DOHH2 (cell line): ENCODE measurements around the gene TNFAIP8L1.

Experiments used
- H3F3A ChIP-seq: fragments of 200-600 bp; sonication (generic), shearing (Covaris generic); 2 replicates; pipeline ENCODE4 v1.6.0; 2016; ENCODE audit warnings: antibody characterized with exemption, mild to moderate bottlenecking; ENCODE audit not compliant: control insufficient read depth, insufficient read depth
- H3K27ac ChIP-seq: fragments of 200-600 bp; sonication (generic); 2 replicates; pipeline ENCODE4 v1.5.1; 2014; ENCODE audit warnings: low read depth, mild to moderate bottlenecking, low read length, moderate library complexity
- H3K27me3 ChIP-seq: fragments of 200-600 bp; sonication (generic); 2 replicates; pipeline ENCODE4 v1.6.1; 2014; ENCODE audit warnings: mild to moderate bottlenecking, low read length, mixed read lengths; ENCODE audit not compliant: control insufficient read depth
- H3K36me3 ChIP-seq: fragments of 200-600 bp; sonication (generic); 2 replicates; pipeline ENCODE4 v1.6.1; 2014; ENCODE audit warnings: mild to moderate bottlenecking, low read length, moderate library complexity, mixed read lengths; ENCODE audit not compliant: control insufficient read depth
- H3K4me1 ChIP-seq: fragments of 200-600 bp; sonication (generic); 2 replicates; pipeline ENCODE4 v1.6.1; 2014; ENCODE audit warnings: mild to moderate bottlenecking, low read length, mixed read lengths; ENCODE audit not compliant: control insufficient read depth
- H3K4me2 ChIP-seq: fragments of 200-600 bp; sonication (generic); 2 replicates; pipeline ENCODE4 v1.6.0; 2014; ENCODE audit warnings: mild to moderate bottlenecking, low read length, moderate library complexity
- H3K4me3 ChIP-seq: fragments of 200-600 bp; sonication (generic); 2 replicates; pipeline ENCODE4 v1.5.1; 2014; ENCODE audit warnings: mild to moderate bottlenecking, low read length, mixed read lengths
- H3K79me2 ChIP-seq: fragments of 200-600 bp; sonication (generic); 2 replicates; pipeline ENCODE4 v1.6.1; 2014; ENCODE audit warnings: mild to moderate bottlenecking, low read length, mixed read lengths; ENCODE audit not compliant: control insufficient read depth
- H3K9me2 ChIP-seq: fragments of 200-600 bp; sonication (generic); replicated peaks from 2 replicates; pipeline ENCODE4 v1.6.1; 2014; ENCODE audit warnings: mild to moderate bottlenecking, low read length, mixed read lengths; ENCODE audit not compliant: control insufficient read depth
- H3K9me3 ChIP-seq: fragments of 200-600 bp; sonication (generic); 2 replicates; pipeline ENCODE4 v1.6.1; 2014; ENCODE audit warnings: antibody characterized with exemption, low read length, mixed read lengths; ENCODE audit not compliant: control insufficient read depth, insufficient read depth
- H4K20me1 ChIP-seq: fragments of 200-600 bp; sonication (generic); 2 replicates; pipeline ENCODE4 v1.6.0; 2014; ENCODE audit warnings: low read depth, mild to moderate bottlenecking, antibody characterized with exemption, low read length, moderate library complexity; ENCODE audit not compliant: control insufficient read depth, insufficient read depth
- CTCF ChIP-seq: fragments of 200-600 bp; sonication (generic); IDR thresholded peaks from one replicate; pipeline ENCODE4 v1.5.1; 2014; ENCODE audit warnings: antibody characterized with exemption, mild to moderate bottlenecking, low read depth, low read length; ENCODE audit not compliant: poor library complexity, severe bottlenecking
- EZH2phosphoT487 ChIP-seq: fragments of 200-600 bp; sonication (generic); IDR thresholded peaks from 2 replicates; pipeline ENCODE4 v1.6.1; 2017; ENCODE audit warnings: borderline replicate concordance, mild to moderate bottlenecking, antibody characterized with exemption, low read length, moderate library complexity, mixed read lengths

TNFAIP8L1 gene

DNA sequence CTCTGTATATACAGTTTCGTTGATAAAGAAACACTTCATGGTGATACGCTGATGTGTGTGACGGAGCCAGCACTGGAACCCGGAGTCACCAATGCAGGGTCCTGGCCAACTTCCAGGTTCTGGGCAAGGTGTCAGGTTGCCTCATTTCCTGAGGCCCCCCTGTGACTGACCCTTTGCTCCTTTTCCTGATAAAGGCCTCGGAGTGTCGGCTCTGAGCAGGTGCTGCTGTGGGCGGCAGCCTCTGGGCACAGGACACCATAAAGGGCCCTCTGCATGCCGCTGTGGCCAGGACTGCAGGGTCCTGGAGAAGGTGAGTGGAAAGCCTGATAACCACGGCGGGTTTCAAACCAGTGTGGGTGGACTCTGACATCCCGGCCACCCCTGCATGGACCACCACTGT is 48.1 kb downstream of the TNFAIP8L1 start:
- H3K36me3 ChIP-seq, result peaks cover 32% of the 10 kb centered on the region

GRCh38 chr19:4688587-4688986 is 49.3 kb downstream of the TNFAIP8L1 start:
- Histone ChIP-seq H3K4me2 (no peak overlapping the region), H3K9me2 (no peaks in the 10 kb centered on the region), H3K79me2 (no peaks in the 10 kb centered on the region), H3F3A (no peaks in the 10 kb centered on the region), H3K9me3 (no peaks in the 10 kb centered on the region), H4K20me1 (no peaks in the 10 kb centered on the region), H3K4me1 (no peaks in the 10 kb centered on the region), H3K27me3 (no peaks in the 10 kb centered on the region), H3K36me3 (peaks cover 43% of the 10 kb centered on the region), H3K4me3 (no peak overlapping the region), H3K27ac (no peak overlapping the region)
- TF ChIP-seq EZH2phosphoT487 (no peak), CTCF (no peak)

More for the DNA sequence above, 48.1 kb downstream of the TNFAIP8L1 start:
- Histone ChIP-seq H3K4me2 (no peak overlapping the region), H3K9me2 (no peaks in the 10 kb centered on the region), H3K4me3 (no peak overlapping the region), H4K20me1 (no peaks in the 10 kb centered on the region), H3K27ac (no peak overlapping the region), H3K4me1 (no peaks in the 10 kb centered on the region), H3K27me3 (no peaks in the 10 kb centered on the region), H3K9me3 (no peaks in the 10 kb centered on the region), H3F3A (no peaks in the 10 kb centered on the region), H3K79me2 (no peaks in the 10 kb centered on the region)
- TF ChIP-seq CTCF, result no peak
- no peak for TF ChIP-seq EZH2phosphoT487

DNA sequence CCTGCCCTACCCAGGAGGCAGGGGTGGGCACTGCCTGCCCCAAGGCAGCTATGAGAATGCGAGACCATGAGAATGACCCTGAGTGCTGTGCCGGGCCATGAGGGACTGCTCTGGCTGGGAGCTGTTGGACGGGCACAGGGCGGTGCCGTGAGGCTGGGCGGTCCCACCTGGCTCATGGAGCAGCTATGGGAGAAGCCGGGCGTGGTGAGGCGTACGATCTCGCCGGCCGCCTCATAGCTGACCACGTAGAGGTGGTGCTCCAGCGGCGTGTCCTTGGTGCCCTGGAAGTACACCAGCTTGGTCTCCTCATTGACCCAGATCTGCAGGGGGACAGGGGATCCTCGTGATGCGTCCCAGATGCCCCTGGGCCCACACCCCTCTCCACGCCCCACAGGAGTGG is 50.1 kb downstream of the TNFAIP8L1 start:
- peaks cover 50% of the 10 kb centered on the region for H3K36me3 ChIP-seq

More for the DNA sequence above, 50.1 kb downstream of the TNFAIP8L1 start:
- no peaks in the 10 kb centered on the region for H3K9me3 ChIP-seq
- H3K4me2 ChIP-seq, result no peak overlapping the region
- no peaks in the 10 kb centered on the region for H3K27me3 ChIP-seq
- TF ChIP-seq EZH2phosphoT487, result no peak
- TF ChIP-seq CTCF, result no peak
- no peak overlapping the region for H3K4me3 ChIP-seq
- H3F3A ChIP-seq, result no peaks in the 10 kb centered on the region
- H3K9me2 ChIP-seq, result no peaks in the 10 kb centered on the region
- no peaks in the 10 kb centered on the region for H4K20me1 ChIP-seq
- H3K27ac ChIP-seq, result no peak overlapping the region
- no peaks in the 10 kb centered on the region for H3K4me1 ChIP-seq
- H3K79me2 ChIP-seq, result no peaks in the 10 kb centered on the region
